Neutrophil (primary cell): Measurements from ENCODE around the gene LRBA.
"Not testable (repeated sequence)": the region's sequence is repeated elsewhere in the genome, so short reads cannot be mapped to it uniquely, and the experiment has no call there.

ENCODE experiments used
- H3K27ac ChIP-seq: fragments of 200-600 bp; sonication (generic); 2 replicates; pipeline ENCODE4 v1.5.1; 2016; ENCODE audit warnings: mild to moderate bottlenecking, moderate library complexity
- H3K27me3 ChIP-seq: fragments of 200-600 bp; sonication (generic); 2 replicates; pipeline ENCODE4 v1.6.0; 2016; ENCODE audit warnings: mild to moderate bottlenecking
- H3K36me3 ChIP-seq: fragments of 200-600 bp; sonication (generic); 2 replicates; pipeline ENCODE4 v1.5.1; 2017
- H3K4me1 ChIP-seq, 2 experiments: fragments of 200-600 bp in 1 of 2; sonication (generic) in 1 of 2; 1 replicate in 1 of 2; 2 replicates in 1 of 2; pipeline versions ENCODE4 v1.5.1 to v1.6.1; 2013 to 2016; ENCODE audit warnings: low read depth in 1 of 2, low read length in 1 of 2, mild to moderate bottlenecking in 1 of 2, moderate library complexity in 1 of 2; ENCODE audit not compliant: control insufficient read depth in 1 of 2, insufficient read depth in 1 of 2
- H3K4me3 ChIP-seq, 2 experiments: fragments of 200-600 bp in 1 of 2; sonication (generic) in 1 of 2; 1 replicate in 1 of 2; 2 replicates in 1 of 2; pipeline ENCODE4 v1.5.1; 2013 to 2016; ENCODE audit warnings: low read depth in 1 of 2, low read length in 1 of 2, mild to moderate bottlenecking in 1 of 2, moderate library complexity in 1 of 2
- H3K9me3 ChIP-seq: fragments of 200-600 bp; sonication (generic); 2 replicates; pipeline ENCODE4 v1.5.1; 2016
- CTCF ChIP-seq: fragments of 200-600 bp; sonication (generic); IDR thresholded peaks from 2 replicates; pipeline ENCODE4 v1.5.1; 2016; ENCODE audit warnings: antibody characterized with exemption

Gene LRBA

GRCh38 chr4:150999086-150999485 lies 16.0 kb downstream of the LRBA start:
- no peaks in the 10 kb centered on the region for H3K27me3 ChIP-seq
- TF ChIP-seq CTCF: no peak
- no peak overlapping the region for H3K4me3 ChIP-seq
- no peak overlapping the region for H3K27ac ChIP-seq
- H3K4me1 ChIP-seq: no peaks in the 10 kb centered on the region
- H3K9me3 ChIP-seq: no peaks in the 10 kb centered on the region
- no peaks in the 10 kb centered on the region for H3K36me3 ChIP-seq

GRCh38 chr4:150997141-150997540 lies 17.9 kb downstream of the LRBA start:
- no peak for TF ChIP-seq CTCF
- H3K4me1 ChIP-seq: no peaks in the 10 kb centered on the region
- H3K9me3 ChIP-seq: no peaks in the 10 kb centered on the region
- H3K27me3 ChIP-seq: no peaks in the 10 kb centered on the region
- no peak overlapping the region for H3K27ac ChIP-seq
- H3K36me3 ChIP-seq: no peaks in the 10 kb centered on the region
- H3K4me3 ChIP-seq: no peak overlapping the region

- Histone ChIP-seq H3K27me3 (no peaks in the 10 kb centered on the region), H3K9me3 (no peaks in the 10 kb centered on the region), H3K4me1 (no peaks in the 10 kb centered on the region), H3K27ac (no peak overlapping the region), H3K36me3 (no peaks in the 10 kb centered on the region), H3K4me3 (no peak overlapping the region)
- no peak for TF ChIP-seq CTCF
Observed at GRCh38 chr4:150994721-150995120, 20.4 kb downstream of the LRBA start.

- H3K36me3 ChIP-seq, H3K27ac ChIP-seq: not testable (repeated sequence)
Observed at GRCh38 chr4:150993577-150993976, 21.5 kb downstream of the LRBA start.

GRCh38 chr4:150990993-150991392 lies 24.1 kb downstream of the LRBA start:
- H3K4me1 ChIP-seq: no peaks in the 10 kb centered on the region
- TF ChIP-seq CTCF: no peak
- H3K9me3 ChIP-seq: no peaks in the 10 kb centered on the region
- H3K27me3 ChIP-seq: no peaks in the 10 kb centered on the region
- H3K36me3 ChIP-seq: no peaks in the 10 kb centered on the region
- no peak overlapping the region for H3K27ac ChIP-seq
- no peak overlapping the region for H3K4me3 ChIP-seq

More at GRCh38 chr4:150993577-150993976, 21.5 kb downstream of the LRBA start:
- not testable (repeated sequence) for H3K4me3 ChIP-seq, H3K9me3 ChIP-seq, H3K27me3 ChIP-seq, H3K4me1 ChIP-seq

GRCh38 chr4:150990250-150990649 lies 24.8 kb downstream of the LRBA start:
- Histone ChIP-seq H3K27me3 (no peaks in the 10 kb centered on the region), H3K27ac (no peak overlapping the region), H3K36me3 (no peaks in the 10 kb centered on the region), H3K4me3 (no peak overlapping the region), H3K9me3 (no peaks in the 10 kb centered on the region), H3K4me1 (no peaks in the 10 kb centered on the region)
- no peak for TF ChIP-seq CTCF
